HAP-1 (cell line): ENCODE measurements around the gene MID1.

ENCODE experiments used
- DNase-seq, 2 experiments: peaks; one replicate each; pipeline ENCODE4 v3.0.0-alpha.2; 2016 to 2020; ENCODE audit warnings: low spot score in 2 of 2
- H3K27me3 ChIP-seq: fragments of 250-450 bp; sonication (Bioruptor Pico); 2 replicates; pipeline ENCODE4 v1.5.1; 2020; ENCODE audit warnings: low read depth, mild to moderate bottlenecking, moderate library complexity
- H3K36me3 ChIP-seq: fragments of 250-450 bp; sonication (Bioruptor Pico); replicated peaks from 2 replicates; pipeline ENCODE4 v1.5.1; 2020; ENCODE audit warnings: mild to moderate bottlenecking
- H3K4me1 ChIP-seq: fragments of 250-450 bp; sonication (Bioruptor Pico); 2 replicates; pipeline ENCODE4 v1.5.1; 2020; ENCODE audit warnings: mild to moderate bottlenecking
- H3K4me3 ChIP-seq: fragments of 250-450 bp; sonication (Bioruptor Pico); 2 replicates; pipeline ENCODE4 v1.5.1; 2020; ENCODE audit warnings: mild to moderate bottlenecking, moderate library complexity
- H3K9me3 ChIP-seq: fragments of 250-450 bp; sonication (Bioruptor Pico); 2 replicates; pipeline ENCODE4 v1.5.1; 2020; ENCODE audit warnings: mild to moderate bottlenecking, moderate library complexity
- in situ Hi-C: fragments of 300-500 bp; cut with MboI; formaldehyde crosslinking; loops from 3 replicates; pipeline ENCODE4 v1.14.3; 2020; ENCODE audit warnings: low sequenced_read_pairs, inconsistent platforms, mixed read lengths

Gene MID1, protein sequence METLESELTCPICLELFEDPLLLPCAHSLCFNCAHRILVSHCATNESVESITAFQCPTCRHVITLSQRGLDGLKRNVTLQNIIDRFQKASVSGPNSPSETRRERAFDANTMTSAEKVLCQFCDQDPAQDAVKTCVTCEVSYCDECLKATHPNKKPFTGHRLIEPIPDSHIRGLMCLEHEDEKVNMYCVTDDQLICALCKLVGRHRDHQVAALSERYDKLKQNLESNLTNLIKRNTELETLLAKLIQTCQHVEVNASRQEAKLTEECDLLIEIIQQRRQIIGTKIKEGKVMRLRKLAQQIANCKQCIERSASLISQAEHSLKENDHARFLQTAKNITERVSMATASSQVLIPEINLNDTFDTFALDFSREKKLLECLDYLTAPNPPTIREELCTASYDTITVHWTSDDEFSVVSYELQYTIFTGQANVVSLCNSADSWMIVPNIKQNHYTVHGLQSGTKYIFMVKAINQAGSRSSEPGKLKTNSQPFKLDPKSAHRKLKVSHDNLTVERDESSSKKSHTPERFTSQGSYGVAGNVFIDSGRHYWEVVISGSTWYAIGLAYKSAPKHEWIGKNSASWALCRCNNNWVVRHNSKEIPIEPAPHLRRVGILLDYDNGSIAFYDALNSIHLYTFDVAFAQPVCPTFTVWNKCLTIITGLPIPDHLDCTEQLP

DNA sequence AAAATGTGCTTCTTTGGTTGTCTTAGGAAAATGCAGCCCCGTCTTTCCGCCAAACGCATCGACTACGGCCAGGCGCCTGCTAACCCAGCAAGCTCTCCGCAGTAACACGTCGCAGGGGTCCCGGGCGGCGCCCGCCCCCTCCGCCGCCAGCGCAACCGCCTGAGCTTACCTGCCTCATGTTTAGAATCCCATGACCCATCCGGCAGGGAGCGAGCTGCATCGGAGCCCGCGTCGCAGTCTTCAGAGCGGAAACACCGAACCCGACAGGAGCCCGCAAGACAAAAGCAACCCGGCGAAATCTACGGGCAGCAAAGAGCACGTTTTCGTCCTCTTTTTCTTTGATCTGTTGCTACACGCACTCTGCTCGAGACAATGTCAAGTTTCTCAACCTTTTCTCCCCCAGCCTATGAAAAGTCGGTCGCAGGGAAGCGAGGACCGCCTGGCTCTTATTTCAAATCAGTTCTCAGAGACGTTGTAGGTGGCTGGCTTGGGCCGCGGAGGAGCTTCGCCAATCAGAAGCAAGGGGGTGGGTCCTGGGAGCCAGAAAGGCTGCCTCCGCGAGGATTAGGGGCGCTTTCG is at the start of gene MID1:
Gene MID1, minus strand, starts transcription at position 465 of the 579 bp plus-strand sequence. CDS start 53,038 bp downstream, outside the sequence.
- Histone ChIP-seq H3K36me3 (no peaks in the 10 kb centered on the region), H3K4me3 (peak within 1 kb of the TSS; percentile 54), H3K4me1 (peaks cover 36% of the 10 kb centered on the region), H3K9me3 (no peaks in the 10 kb centered on the region), H3K27me3 (no peaks in the 10 kb centered on the region)
- DNase-seq, result peak; percentile 93 to 95
- in situ Hi-C loops, result no loop called here

- DNase-seq, result no peak
- Histone ChIP-seq H3K4me3 (no peak overlapping the region), H3K36me3 (no peaks in the 10 kb centered on the region), H3K4me1 (no peaks in the 10 kb centered on the region), H3K9me3 (no peaks in the 10 kb centered on the region), H3K27me3 (no peaks in the 10 kb centered on the region; the same call in 1 of the 2 replicates)
- in situ Hi-C loops, result no loop called here
Measured at GRCh38 chrX:10667143-10667542, 46.8 kb upstream of the MID1 start.

DNA sequence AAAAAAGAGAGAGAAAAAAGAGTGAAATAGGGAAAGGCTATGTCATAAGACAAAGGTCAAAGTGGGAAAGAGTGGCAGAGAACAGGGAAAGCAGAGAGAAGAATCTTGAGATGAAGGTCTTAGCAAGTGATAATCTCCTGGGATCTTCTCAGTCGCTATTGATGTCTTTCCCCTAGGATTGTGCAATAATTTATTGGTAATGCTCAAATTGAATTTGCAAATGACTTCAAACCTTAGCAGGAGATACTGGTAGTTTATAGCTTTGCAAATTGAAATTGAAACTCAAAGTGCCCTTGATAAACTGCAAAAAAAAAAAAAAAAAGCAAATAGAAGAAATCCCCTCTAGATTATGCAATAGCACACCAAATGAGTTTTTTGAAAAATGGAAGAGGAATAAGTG is 45.7 kb upstream of the MID1 start:
- in situ Hi-C loops, result no loop called here
- Histone ChIP-seq H3K36me3 (no peaks in the 10 kb centered on the region), H3K9me3 (no peaks in the 10 kb centered on the region), H3K4me1 (no peaks in the 10 kb centered on the region; the same call in 1 of the 2 replicates), H3K27me3 (no peaks in the 10 kb centered on the region; the same call in 1 of the 2 replicates), H3K4me3 (no peak overlapping the region)
- DNase-seq, result no peak

GRCh38 chrX:10665681-10666080 is 45.3 kb upstream of the MID1 start:
- Histone ChIP-seq H3K9me3 (no peaks in the 10 kb centered on the region), H3K4me3 (no peak overlapping the region), H3K4me1 (peaks cover 4% of the 10 kb centered on the region), H3K36me3 (no peaks in the 10 kb centered on the region), H3K27me3 (no peaks in the 10 kb centered on the region; the same call in 1 of the 2 replicates)
- no peak for DNase-seq
- in situ Hi-C loops, result no loop called here

DNA sequence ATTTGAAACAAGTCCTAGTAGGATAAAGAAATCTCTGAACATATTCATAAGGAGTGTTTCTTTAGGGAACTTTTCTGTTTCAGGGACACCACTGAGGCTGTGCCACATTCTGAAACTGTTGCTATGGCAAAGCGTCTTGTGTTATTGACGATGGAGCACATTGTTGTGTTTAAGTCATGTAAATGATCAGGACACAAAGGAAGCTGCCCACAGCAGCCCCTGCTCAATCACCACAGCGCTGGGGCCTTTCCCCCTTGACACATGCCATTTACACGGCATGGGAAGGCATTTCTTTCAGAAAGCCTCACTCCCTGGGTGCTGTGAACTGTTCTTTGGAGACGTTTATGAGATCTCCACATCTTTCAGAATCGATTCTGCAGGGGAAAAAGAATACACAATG is 39.8 kb upstream of the MID1 start:
- in situ Hi-C loops, result no loop called here

DNA sequence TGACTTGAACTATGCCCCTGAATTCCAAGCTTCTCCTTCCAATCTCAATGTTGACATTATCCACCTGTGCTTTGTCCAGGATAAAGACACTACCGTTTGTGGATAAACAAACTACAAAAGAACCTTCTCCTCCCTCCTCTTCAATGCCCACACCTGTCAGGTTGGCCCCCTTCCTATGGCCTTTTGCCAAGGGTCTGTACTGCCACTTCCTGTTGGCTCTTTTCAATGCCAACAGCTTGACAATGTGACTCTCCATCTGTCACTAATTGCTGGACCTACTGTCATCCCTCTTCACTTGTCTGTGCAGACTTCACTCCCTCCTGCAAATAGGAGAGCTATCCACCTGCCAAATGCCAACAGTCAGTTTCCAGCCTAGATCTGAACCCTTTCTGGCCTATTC is 35.8 kb upstream of the MID1 start:
- no peaks in the 10 kb centered on the region for H3K27me3 ChIP-seq

More for the DNA sequence above, 39.8 kb upstream of the MID1 start:
- H3K4me3 ChIP-seq, result no peak overlapping the region
- peaks cover 3% of the 10 kb centered on the region; the same call in 1 of the 2 replicates for H3K9me3 ChIP-seq
- H3K36me3 ChIP-seq, result no peaks in the 10 kb centered on the region
- peak; percentile 82 to 93 for DNase-seq
- no peaks in the 10 kb centered on the region for H3K27me3 ChIP-seq
- H3K4me1 ChIP-seq, result peaks cover 13% of the 10 kb centered on the region

GRCh38 chrX:10654960-10655359 is 34.6 kb upstream of the MID1 start:
- Histone ChIP-seq H3K27me3 (no peaks in the 10 kb centered on the region), H3K9me3 (peaks cover 3% of the 10 kb centered on the region; the same call in 1 of the 2 replicates), H3K4me1 (peaks cover 4% of the 10 kb centered on the region), H3K36me3 (no peaks in the 10 kb centered on the region), H3K4me3 (no peak overlapping the region)
- no peak for DNase-seq
- in situ Hi-C loops, result no loop called here

More for the DNA sequence above, 35.8 kb upstream of the MID1 start:
- Histone ChIP-seq H3K4me3 (no peak overlapping the region), H3K9me3 (peaks cover 3% of the 10 kb centered on the region; the same call in 1 of the 2 replicates), H3K4me1 (peaks cover 13% of the 10 kb centered on the region), H3K36me3 (no peaks in the 10 kb centered on the region)
- no peak for DNase-seq
- in situ Hi-C loops, result no loop called here

GRCh38 chrX:10653302-10653701 is 32.9 kb upstream of the MID1 start:
- no peaks in the 10 kb centered on the region for H3K4me1 ChIP-seq
- H3K4me3 ChIP-seq, result no peak overlapping the region
- H3K9me3 ChIP-seq, result peaks cover 3% of the 10 kb centered on the region; the same call in 1 of the 2 replicates
- H3K27me3 ChIP-seq, result no peaks in the 10 kb centered on the region
- in situ Hi-C loops, result no loop called here
- no peaks in the 10 kb centered on the region for H3K36me3 ChIP-seq
- no peak for DNase-seq

- no peaks in the 10 kb centered on the region for H3K4me1 ChIP-seq
- in situ Hi-C loops, result no loop called here
- H3K27me3 ChIP-seq, result 0 out of 2 replicates have a peak, but pooled peaks cover 3% of the 10 kb centered on the region
- no peaks in the 10 kb centered on the region for H3K9me3 ChIP-seq
- H3K4me3 ChIP-seq, result no peak overlapping the region
- no peaks in the 10 kb centered on the region for H3K36me3 ChIP-seq
- DNase-seq, result no peak
Measured at GRCh38 chrX:10649265-10649664, 28.9 kb upstream of the MID1 start.

GRCh38 chrX:10648614-10649013 is 28.2 kb upstream of the MID1 start:
- Histone ChIP-seq H3K27me3 (0 out of 2 replicates have a peak, but pooled peaks cover 3% of the 10 kb centered on the region), H3K36me3 (no peaks in the 10 kb centered on the region), H3K9me3 (no peaks in the 10 kb centered on the region), H3K4me3 (no peak overlapping the region), H3K4me1 (no peaks in the 10 kb centered on the region)
- DNase-seq, result no peak
- in situ Hi-C loops, result no loop called here

- Histone ChIP-seq H3K27me3 (no peaks in the 10 kb centered on the region), H3K4me1 (peaks cover 30% of the 10 kb centered on the region), H3K4me3 (no peak overlapping the region), H3K36me3 (no peaks in the 10 kb centered on the region), H3K9me3 (no peaks in the 10 kb centered on the region)
- in situ Hi-C loops, result loop anchor here (5.0 kb wide), 1 partner anchor 445 kb away; no protein-coding TSS in a partner anchor
- DNase-seq, result no peak
Measured at GRCh38 chrX:10636851-10637250, 16.5 kb upstream of the MID1 start.

DNA sequence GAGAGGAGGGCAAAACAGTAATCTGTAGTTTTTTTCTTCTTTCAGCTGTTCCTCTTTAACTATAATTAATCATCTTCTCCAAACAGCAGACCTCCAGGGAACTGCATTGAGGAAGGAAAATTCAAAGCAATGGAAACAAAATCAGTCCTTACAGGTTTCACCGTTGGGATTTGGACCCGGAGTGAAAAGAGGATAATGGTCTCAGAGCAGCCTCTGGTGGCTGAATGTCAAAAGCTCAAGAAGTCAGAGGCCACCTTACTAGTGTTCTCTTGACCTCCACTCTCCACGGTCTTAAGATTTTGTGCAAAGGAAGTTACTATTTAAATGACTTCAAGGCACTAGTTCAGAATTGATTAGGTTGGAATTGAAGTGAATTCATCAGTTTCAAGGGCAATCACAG is 16.0 kb upstream of the MID1 start:
- DNase-seq, result peak; percentile 74 to 86
- in situ Hi-C loops, result loop anchor here (5.0 kb wide), 1 partner anchor 444 kb away; no protein-coding TSS in a partner anchor

DNA sequence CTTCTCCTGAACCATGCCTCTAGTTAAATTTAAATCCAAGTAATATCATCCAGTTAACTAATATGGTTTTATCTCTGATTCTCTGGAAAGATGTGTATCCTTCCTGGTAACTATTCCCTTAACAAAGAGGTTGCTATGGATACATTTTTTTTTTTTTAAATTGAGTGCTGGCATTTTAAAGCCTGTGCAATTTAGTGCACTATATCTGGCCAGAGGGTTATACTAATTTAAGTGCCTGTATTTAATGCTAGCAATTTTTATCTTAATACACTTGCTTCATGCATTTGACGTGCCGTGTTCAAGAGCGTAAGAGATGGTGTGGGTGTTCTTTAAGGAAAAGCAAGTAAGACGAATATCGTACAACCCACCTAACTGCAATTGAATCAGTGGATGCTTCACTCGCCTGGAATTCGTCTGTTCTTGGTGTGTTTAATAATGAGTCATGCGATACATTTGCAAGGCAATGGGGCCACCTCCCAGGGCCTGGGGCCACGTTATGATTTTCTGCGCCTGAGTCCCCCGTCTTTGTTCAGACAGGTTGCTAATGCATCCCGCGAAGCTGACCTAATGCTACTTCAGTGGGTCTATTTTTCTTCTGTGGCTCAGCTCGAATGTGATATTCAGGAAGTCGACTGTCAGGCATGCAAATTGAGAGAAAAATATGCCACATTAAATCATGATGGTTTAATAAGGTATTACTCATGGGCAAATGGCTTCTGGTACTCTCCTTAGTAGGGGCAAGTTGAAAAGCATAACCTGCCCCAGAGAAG is 14.2 kb upstream of the MID1 start:
- H3K36me3 ChIP-seq, result no peaks in the 10 kb centered on the region
- DNase-seq, result peak; percentile 49 to 76
- no peaks in the 10 kb centered on the region for H3K27me3 ChIP-seq
- in situ Hi-C loops, result loop anchor here (5.0 kb wide), 1 partner anchor 442 kb away; no protein-coding TSS in a partner anchor
- no peak overlapping the region for H3K4me3 ChIP-seq
- H3K4me1 ChIP-seq, result peaks cover 30% of the 10 kb centered on the region
- H3K9me3 ChIP-seq, result no peaks in the 10 kb centered on the region

More for the DNA sequence above, 16.0 kb upstream of the MID1 start:
- H3K9me3 ChIP-seq, result no peaks in the 10 kb centered on the region
- no peaks in the 10 kb centered on the region for H3K27me3 ChIP-seq
- H3K4me1 ChIP-seq, result peaks cover 30% of the 10 kb centered on the region
- H3K36me3 ChIP-seq, result no peaks in the 10 kb centered on the region
- no peak overlapping the region for H3K4me3 ChIP-seq
